HUES48 (cell line): Measurements from ENCODE around the gene PRKN.
"Not testable (repeated sequence)": the region's sequence is repeated elsewhere in the genome, so short reads cannot be mapped to it uniquely, and the experiment has no call there.

ENCODE experiments used
- H3K27ac ChIP-seq: one replicate; pipeline ENCODE4 v1.7.0; 2013; ENCODE audit warnings: low read depth, low read length, inconsistent platforms
- H3K27me3 ChIP-seq: 2 replicates; pipeline ENCODE4 v1.6.1; 2013; ENCODE audit warnings: mild to moderate bottlenecking, low read length; ENCODE audit not compliant: control insufficient read depth, insufficient read depth
- H3K36me3 ChIP-seq: 2 replicates; pipeline ENCODE4 v1.6.1; 2013; ENCODE audit warnings: low read length; ENCODE audit not compliant: control insufficient read depth, insufficient read depth
- H3K4me1 ChIP-seq: 2 replicates; pipeline ENCODE4 v1.6.1; 2013; ENCODE audit warnings: mild to moderate bottlenecking, low read length; ENCODE audit not compliant: control insufficient read depth, insufficient read depth
- H3K4me3 ChIP-seq: 2 replicates; pipeline ENCODE4 v1.5.1; 2013; ENCODE audit warnings: mild to moderate bottlenecking, low read depth, low read length
- H3K9ac ChIP-seq: 2 replicates; pipeline ENCODE4 v1.6.1; 2013; ENCODE audit warnings: mild to moderate bottlenecking, low read depth, low read length, moderate library complexity
- H3K9me3 ChIP-seq: 2 replicates; pipeline ENCODE4 v1.6.1; 2013; ENCODE audit warnings: low read length; ENCODE audit not compliant: control insufficient read depth, insufficient read depth

The PRKN gene

DNA sequence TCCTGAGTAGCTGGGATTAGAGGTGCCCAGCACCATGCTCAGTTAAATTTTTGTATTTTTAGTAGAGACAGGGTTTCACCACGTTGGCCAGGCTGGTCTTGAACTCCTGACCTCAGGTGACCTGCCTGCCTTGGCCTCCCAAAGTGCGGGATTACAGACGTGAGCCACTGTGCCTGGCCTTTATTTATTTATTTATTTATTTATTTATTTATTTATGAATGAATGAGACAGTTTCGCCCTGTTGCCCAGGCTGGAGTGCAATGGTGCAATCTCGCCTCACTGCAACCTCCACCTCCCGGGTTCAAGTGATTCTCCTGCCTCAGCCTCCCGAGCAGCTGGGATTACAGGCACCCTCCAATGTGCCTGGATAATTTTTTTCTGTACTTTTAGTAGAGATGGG, 48.7 kb downstream of the PRKN start:
- not testable (repeated sequence) for H3K9ac ChIP-seq, H3K36me3 ChIP-seq, H3K9me3 ChIP-seq, H3K27ac ChIP-seq, H3K4me3 ChIP-seq, H3K27me3 ChIP-seq, H3K4me1 ChIP-seq

DNA sequence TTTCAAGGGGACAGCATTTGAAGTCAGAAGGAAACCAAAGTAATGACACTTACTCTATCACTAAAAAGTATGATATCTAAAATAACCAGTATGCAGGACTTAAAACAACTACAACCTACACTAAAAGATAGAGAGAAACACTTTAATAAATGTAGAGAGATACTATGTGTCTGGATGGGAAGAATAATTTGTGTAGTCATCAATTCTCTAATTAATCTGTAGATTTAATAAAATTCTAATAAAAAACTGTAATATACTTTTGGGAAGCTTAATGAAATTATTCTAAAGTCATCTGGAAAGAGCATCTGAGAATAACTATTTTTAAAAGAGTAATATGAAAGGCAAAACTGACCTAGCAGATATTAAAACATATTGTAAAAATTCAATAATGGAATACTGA, 52.1 kb downstream of the PRKN start:
- H3K27me3 ChIP-seq, result no peaks in the 10 kb centered on the region
- H3K4me3 ChIP-seq, result no peak overlapping the region
- H3K36me3 ChIP-seq, result no peaks in the 10 kb centered on the region
- no peaks in the 10 kb centered on the region for H3K9me3 ChIP-seq
- no peak overlapping the region for H3K27ac ChIP-seq
- no peak overlapping the region for H3K9ac ChIP-seq
- H3K4me1 ChIP-seq, result no peaks in the 10 kb centered on the region

DNA sequence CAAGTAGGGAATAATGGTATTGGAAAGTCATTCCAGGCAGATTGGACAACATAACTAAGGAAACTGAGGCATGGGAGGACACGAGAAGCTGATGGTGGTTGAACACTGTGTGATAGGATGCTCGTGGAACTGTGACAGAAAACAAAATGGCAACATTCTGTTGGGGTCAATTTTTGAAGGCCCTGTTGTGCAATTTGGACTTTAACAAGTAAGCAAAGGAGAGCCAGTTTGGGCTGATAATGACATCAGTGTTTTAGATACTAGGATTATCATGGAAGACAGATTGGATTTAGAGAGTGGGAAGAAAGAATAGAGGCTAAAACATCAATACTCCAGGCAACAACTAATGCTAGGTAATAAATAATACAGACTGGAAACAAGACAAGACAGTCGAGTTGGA, 53.1 kb downstream of the PRKN start:
- Histone ChIP-seq H3K9me3 (no peaks in the 10 kb centered on the region), H3K9ac (no peak overlapping the region), H3K4me1 (no peaks in the 10 kb centered on the region), H3K27me3 (no peaks in the 10 kb centered on the region), H3K4me3 (no peak overlapping the region), H3K36me3 (no peaks in the 10 kb centered on the region), H3K27ac (no peak overlapping the region)

DNA sequence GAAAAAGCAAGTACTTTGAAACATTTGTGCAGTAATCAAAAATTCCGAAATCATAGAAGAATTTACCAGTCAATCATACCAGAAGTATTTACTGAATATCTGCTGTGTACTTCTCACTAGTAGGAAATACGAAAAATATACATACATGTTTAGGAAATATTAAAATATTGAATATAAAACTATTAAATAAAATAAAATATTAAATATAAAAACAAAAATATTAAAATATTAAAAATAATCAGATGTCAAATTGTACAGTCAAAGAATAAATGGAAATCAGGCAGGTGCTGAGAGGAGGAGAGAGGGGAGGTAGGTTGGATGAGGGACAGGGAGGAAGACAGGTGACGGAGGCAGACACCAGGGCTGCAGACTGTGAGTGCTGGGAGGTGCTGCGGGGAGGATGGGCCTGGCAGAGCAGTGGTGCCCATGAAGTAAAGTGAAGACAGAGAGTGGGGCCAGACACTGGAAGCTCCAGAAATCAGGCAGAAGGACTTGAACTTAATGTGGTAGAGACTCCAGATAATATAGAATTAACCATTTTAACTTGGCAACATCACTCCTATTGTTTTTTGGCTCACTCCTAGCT, 55.9 kb downstream of the PRKN start:
- H3K4me1 ChIP-seq, result no peaks in the 10 kb centered on the region
- H3K9me3 ChIP-seq, result no peaks in the 10 kb centered on the region
- H3K4me3 ChIP-seq, result no peak overlapping the region

DNA sequence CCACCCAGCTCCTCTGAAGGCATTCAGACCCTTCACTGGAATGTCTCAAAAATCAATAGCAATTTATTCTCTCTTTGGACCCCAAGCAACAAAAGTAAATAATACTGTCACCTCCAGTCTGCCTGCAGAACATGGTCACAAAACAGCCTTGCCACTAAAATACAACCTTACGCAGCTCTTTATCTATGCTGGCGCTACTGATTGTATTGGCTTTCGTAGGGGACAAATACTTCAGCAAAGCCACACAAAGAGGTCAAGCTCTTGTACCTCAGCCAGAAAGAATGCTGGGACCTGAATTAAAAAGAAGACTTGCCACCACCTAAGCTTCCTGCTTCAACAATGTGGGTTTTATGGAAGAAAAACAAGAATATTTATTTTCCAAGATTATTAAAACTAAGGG, 57.2 kb downstream of the PRKN start:
- no peaks in the 10 kb centered on the region for H3K4me1 ChIP-seq
- H3K4me3 ChIP-seq, result no peak overlapping the region
- H3K9ac ChIP-seq, result no peak overlapping the region

More for the DNA sequence above, 55.9 kb downstream of the PRKN start:
- no peaks in the 10 kb centered on the region for H3K36me3 ChIP-seq
- H3K27me3 ChIP-seq, result no peaks in the 10 kb centered on the region
- no peak overlapping the region for H3K9ac ChIP-seq
- no peak overlapping the region for H3K27ac ChIP-seq

DNA sequence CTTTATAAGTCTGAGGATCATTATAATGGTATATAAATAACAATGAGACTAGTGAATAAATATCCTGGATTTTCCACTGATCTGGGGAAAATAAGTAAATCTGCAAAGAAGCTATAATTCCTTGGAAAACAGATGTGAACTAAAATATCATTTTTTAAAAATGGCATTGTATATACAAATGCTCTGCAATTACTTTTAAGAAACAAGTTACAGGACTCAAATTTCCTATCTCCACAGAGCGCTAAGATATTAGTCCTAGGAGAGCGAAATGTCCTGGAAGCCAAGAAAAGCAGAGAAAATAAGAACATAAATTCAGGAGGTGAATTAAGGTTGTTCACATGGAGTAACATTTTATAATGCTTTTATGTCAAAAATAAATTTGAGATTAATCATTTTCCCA, 61.3 kb downstream of the PRKN start:
- H3K27me3 ChIP-seq, result no peaks in the 10 kb centered on the region
- no peaks in the 10 kb centered on the region for H3K4me1 ChIP-seq
- H3K4me3 ChIP-seq, result no peak overlapping the region
- H3K9ac ChIP-seq, result no peak overlapping the region
- H3K36me3 ChIP-seq, result no peaks in the 10 kb centered on the region
- no peaks in the 10 kb centered on the region for H3K9me3 ChIP-seq
- H3K27ac ChIP-seq, result no peak overlapping the region

More for the DNA sequence above, 57.2 kb downstream of the PRKN start:
- Histone ChIP-seq H3K27me3 (no peaks in the 10 kb centered on the region), H3K36me3 (no peaks in the 10 kb centered on the region), H3K9me3 (no peaks in the 10 kb centered on the region), H3K27ac (no peak overlapping the region)

DNA sequence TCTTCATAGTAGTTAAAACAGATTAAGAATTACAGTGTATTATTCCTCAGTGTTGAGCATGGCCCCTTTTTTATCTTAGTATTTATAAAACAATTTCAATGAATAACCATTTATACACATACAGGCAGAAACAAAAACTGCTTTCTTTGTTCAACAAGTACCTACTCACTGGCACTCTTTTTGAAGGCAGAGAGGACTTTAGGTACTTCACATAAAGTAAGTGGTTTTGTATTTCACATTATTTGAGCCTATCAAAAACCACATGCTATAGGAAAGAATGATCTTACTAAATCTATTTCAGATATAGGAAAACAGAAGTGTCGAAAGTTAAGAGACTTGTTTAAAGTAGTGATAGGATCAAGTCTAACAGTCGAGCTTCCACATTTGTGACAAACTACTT, 73.8 kb downstream of the PRKN start:
- H3K27ac ChIP-seq, result no peak overlapping the region
- no peaks in the 10 kb centered on the region for H3K4me1 ChIP-seq
- H3K9ac ChIP-seq, result no peak overlapping the region
- H3K36me3 ChIP-seq, result no peaks in the 10 kb centered on the region
- H3K9me3 ChIP-seq, result no peaks in the 10 kb centered on the region
- H3K27me3 ChIP-seq, result no peaks in the 10 kb centered on the region
- no peak overlapping the region for H3K4me3 ChIP-seq

DNA sequence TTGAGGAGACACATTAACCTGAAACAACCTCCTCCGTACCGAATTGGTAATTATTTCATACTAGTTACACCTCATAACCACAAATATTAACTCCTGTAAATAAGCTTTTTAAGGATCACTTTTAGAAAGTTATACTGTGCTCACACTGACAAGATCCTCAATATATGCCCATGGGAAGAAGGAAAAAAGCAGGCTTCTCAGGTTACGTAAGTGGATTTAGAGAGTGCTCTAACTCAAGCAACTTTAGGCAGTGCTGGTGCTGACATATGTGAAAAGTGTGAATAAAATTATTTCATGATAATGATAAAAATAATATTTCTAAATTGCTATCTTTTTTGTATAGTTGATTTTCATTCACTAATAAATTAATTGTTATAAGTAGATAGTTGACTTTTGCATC, 76.1 kb downstream of the PRKN start:
- Histone ChIP-seq H3K36me3 (no peaks in the 10 kb centered on the region), H3K9ac (no peak overlapping the region), H3K9me3 (no peaks in the 10 kb centered on the region), H3K4me1 (no peaks in the 10 kb centered on the region), H3K27me3 (no peaks in the 10 kb centered on the region), H3K4me3 (no peak overlapping the region), H3K27ac (no peak overlapping the region)

DNA sequence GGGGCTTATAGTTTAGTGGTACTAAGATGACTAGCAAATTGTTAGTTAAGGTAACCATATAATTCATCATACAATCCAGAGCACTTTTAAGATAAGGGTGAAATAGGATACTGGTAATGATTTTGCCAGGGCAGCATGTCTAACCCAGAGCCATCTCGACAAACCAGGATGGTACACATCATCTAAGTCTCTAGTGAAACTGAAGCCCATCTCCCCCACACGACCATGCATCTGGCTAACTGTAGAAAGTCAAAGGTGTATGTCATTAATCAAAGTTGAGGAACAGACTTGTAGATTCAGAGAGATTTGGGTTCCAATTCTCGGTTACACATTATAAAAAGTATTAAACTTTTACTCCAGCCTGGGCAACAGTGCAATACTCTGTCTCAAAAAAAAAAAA, 78.3 kb downstream of the PRKN start:
- H3K27me3 ChIP-seq, result no peaks in the 10 kb centered on the region
- no peaks in the 10 kb centered on the region for H3K9me3 ChIP-seq
- no peaks in the 10 kb centered on the region for H3K36me3 ChIP-seq
- H3K27ac ChIP-seq, result no peak overlapping the region
- H3K4me3 ChIP-seq, result no peak overlapping the region
- H3K4me1 ChIP-seq, result no peaks in the 10 kb centered on the region
- H3K9ac ChIP-seq, result no peak overlapping the region

DNA sequence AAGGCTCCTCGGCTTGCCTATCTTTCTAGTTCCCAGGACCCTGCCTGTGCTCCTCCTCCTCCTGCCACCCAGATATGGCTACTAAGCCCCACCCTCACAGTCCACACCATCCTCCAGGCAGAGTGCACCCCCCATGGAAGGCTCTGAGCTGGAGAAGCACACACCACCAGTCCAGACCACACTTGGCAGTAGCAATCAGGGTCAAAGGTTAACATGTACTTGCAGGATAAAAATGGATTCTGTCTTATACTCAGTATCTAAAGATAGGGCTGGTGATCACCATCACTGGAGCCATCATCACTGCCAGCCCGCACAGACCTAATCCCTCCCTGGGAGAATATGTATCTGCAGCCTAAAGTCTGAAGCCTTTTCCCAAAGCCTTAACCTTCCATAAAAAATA, 83.4 kb downstream of the PRKN start:
- H3K4me1 ChIP-seq, result no peaks in the 10 kb centered on the region
- H3K36me3 ChIP-seq, result no peaks in the 10 kb centered on the region
- H3K27ac ChIP-seq, result no peak overlapping the region
- no peak overlapping the region for H3K9ac ChIP-seq
- H3K27me3 ChIP-seq, result no peaks in the 10 kb centered on the region
- H3K4me3 ChIP-seq, result no peak overlapping the region
- no peaks in the 10 kb centered on the region for H3K9me3 ChIP-seq

DNA sequence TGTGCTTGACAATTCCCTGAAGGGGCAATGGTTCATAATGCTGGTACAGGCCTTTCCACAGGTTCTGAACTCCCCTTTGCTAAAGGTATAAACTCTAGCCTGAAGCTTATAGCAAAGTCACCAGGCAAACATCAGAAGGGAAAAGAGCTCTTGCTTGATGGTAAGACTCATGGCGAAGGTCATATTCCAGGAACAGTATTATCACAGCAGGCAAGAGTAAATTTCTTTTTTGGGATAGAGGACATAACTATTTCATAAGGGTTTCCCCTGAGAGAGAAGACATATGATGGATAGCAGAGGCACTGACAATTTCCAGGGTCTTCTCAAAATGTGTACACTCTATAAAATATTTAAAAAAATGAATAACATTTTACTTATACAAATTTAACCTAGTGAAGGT, 86.8 kb downstream of the PRKN start:
- H3K4me3 ChIP-seq, result no peak overlapping the region
- H3K9me3 ChIP-seq, result no peaks in the 10 kb centered on the region
- no peaks in the 10 kb centered on the region for H3K27me3 ChIP-seq
- no peaks in the 10 kb centered on the region for H3K36me3 ChIP-seq
- H3K27ac ChIP-seq, result no peak overlapping the region
- no peaks in the 10 kb centered on the region for H3K4me1 ChIP-seq
- no peak overlapping the region for H3K9ac ChIP-seq

DNA sequence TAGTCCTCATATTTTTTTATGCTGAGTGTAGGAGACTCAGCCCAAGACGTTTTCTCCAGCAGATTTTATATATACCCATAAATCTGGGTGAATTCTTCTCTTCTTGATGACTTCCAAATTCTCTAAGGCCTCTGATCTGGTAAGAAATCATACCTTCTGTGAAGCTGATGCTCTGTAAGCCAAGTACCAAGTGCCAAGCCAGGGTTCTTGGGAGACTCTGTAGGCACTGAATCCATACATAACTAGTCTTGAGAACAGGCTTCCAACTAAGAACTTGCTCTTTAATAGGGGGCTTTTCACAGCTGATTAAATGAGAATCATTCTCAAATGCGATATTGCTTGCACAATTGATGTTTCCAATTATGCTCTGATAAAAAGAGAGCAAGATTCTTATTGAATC, 87.6 kb downstream of the PRKN start:
- no peaks in the 10 kb centered on the region for H3K36me3 ChIP-seq
- no peak overlapping the region for H3K27ac ChIP-seq
- H3K4me1 ChIP-seq, result no peaks in the 10 kb centered on the region
- H3K9me3 ChIP-seq, result no peaks in the 10 kb centered on the region
- H3K4me3 ChIP-seq, result no peak overlapping the region
- H3K27me3 ChIP-seq, result no peaks in the 10 kb centered on the region
- no peak overlapping the region for H3K9ac ChIP-seq
